CD4-positive, alpha-beta T cell treated with Interleukin-12 subunit alpha and Interleukin-12 subunit beta, for 1 hour (primary cell): ENCODE measurements around the gene PRPF8.
A peak's percentile ranks its signal among the peaks of the same experiment; 100 is the strongest.

Source experiments
- DNase-seq: peaks from one replicate; pipeline ENCODE4 v3.0.0-alpha.2; 2020

PRPF8 gene

GRCh38 chr17:1643999-1644492 is 40.6 kb downstream of the PRPF8 start:
- DNase-seq: no peak

GRCh38 chr17:1643293-1643998 is 41.2 kb downstream of the PRPF8 start:
- DNase-seq: peak; percentile 73

GRCh38 chr17:1641065-1641403 is 43.6 kb downstream of the PRPF8 start:
- no peak for DNase-seq

GRCh38 chr17:1640329-1641064 is 44.2 kb downstream of the PRPF8 start:
- no peak for DNase-seq

- no peak for DNase-seq
Observed at GRCh38 chr17:1639549-1640180, 45.0 kb downstream of the PRPF8 start.

- no peak for DNase-seq
Observed at GRCh38 chr17:1638624-1639300, 45.9 kb downstream of the PRPF8 start.

GRCh38 chr17:1638171-1638590 is 46.5 kb downstream of the PRPF8 start:
- no peak for DNase-seq

- DNase-seq: no peak
Observed at GRCh38 chr17:1636732-1637285, 47.9 kb downstream of the PRPF8 start.

GRCh38 chr17:1635675-1636465 is 48.8 kb downstream of the PRPF8 start:
- DNase-seq: no peak

GRCh38 chr17:1634841-1635650 is 49.6 kb downstream of the PRPF8 start:
- DNase-seq: no peak

GRCh38 chr17:1630662-1631061 is 54.0 kb downstream of the PRPF8 start:
- DNase-seq: no peak

- DNase-seq: peak; percentile 77
Observed at GRCh38 chr17:1629504-1630310, 55.0 kb downstream of the PRPF8 start.

GRCh38 chr17:1628856-1629503 is 55.7 kb downstream of the PRPF8 start:
- peak; percentile 93 for DNase-seq

- peak; percentile 78 for DNase-seq
Observed at GRCh38 chr17:1627982-1628855, 56.4 kb downstream of the PRPF8 start, which contains the start of gene SLC43A2. Gene SLC43A2 (minus strand): TSS chr17:1628834. CDS start chr17:1627874, 960 bp downstream.

- no peak for DNase-seq
Observed at GRCh38 chr17:1627182-1627981, 57.3 kb downstream of the PRPF8 start.

GRCh38 chr17:1626333-1626732 is 58.3 kb downstream of the PRPF8 start:
- no peak for DNase-seq

GRCh38 chr17:1625581-1625980 is 59.1 kb downstream of the PRPF8 start:
- no peak for DNase-seq

- no peak for DNase-seq
Observed at GRCh38 chr17:1625053-1625452, 59.6 kb downstream of the PRPF8 start.
